IMR-90 (cell line): ENCODE measurements around the gene CHMP1B.
A peak's percentile ranks its signal among the peaks of the same experiment; 100 is the strongest.
"Not testable (repeated sequence)": the region's sequence is repeated elsewhere in the genome, so short reads cannot be mapped to it uniquely, and the experiment has no call there.

ENCODE experiments used
- ELK1 ChIP-seq: fragments of 150-350 bp; IDR thresholded peaks from 2 replicates; pipeline ENCODE4 v1.6.1; 2016; ENCODE audit warnings: low read depth, mild to moderate bottlenecking, low read length, moderate library complexity, borderline replicate concordance
- POLR2A ChIP-seq: IDR thresholded peaks from 2 replicates; pipeline ENCODE4 v1.6.1; 2012; ENCODE audit warnings: mild to moderate bottlenecking, low read depth, low read length
- RCOR1 ChIP-seq: IDR thresholded peaks from 2 replicates; pipeline ENCODE4 v1.6.1; 2012; ENCODE audit warnings: mild to moderate bottlenecking, low read length, improper control_type of control experiment; ENCODE audit not compliant: insufficient replicate concordance
- SMC3 ChIP-seq: fragments of 150-350 bp; IDR thresholded peaks from 2 replicates; pipeline ENCODE4 v1.6.1; 2016; ENCODE audit warnings: low read depth, mild to moderate bottlenecking, antibody characterized with exemption, low read length, moderate library complexity
- TF ChIP-seq, protein P1 (sequence below): conservative IDR thresholded peaks from 2 replicates; pipeline ENCODE4 v1.5.1; 2012; ENCODE audit warnings: mild to moderate bottlenecking, low read depth, low read length, improper control_type of control experiment

DNA sequence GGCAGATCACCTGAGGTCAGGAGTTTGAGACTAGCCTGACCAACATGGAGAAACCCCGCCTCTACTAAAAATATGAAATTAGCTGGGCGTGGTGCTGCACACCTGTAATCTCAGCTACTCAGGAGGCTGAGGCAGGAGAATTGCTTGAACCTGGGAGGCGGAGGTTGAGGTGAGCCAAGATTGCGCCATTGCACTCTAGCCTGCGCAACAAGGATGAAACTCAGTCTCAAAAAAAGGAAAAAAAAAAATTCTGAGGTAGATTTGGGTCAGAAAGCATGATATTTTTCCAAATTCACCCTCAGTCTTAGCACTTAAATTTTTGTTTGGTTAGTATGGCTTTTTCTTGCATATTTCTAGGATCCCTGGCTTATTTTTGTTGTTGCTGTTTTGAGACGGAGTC is 3.3 kb downstream of the CHMP1B start:
- TF ChIP-seq, protein P1, sequence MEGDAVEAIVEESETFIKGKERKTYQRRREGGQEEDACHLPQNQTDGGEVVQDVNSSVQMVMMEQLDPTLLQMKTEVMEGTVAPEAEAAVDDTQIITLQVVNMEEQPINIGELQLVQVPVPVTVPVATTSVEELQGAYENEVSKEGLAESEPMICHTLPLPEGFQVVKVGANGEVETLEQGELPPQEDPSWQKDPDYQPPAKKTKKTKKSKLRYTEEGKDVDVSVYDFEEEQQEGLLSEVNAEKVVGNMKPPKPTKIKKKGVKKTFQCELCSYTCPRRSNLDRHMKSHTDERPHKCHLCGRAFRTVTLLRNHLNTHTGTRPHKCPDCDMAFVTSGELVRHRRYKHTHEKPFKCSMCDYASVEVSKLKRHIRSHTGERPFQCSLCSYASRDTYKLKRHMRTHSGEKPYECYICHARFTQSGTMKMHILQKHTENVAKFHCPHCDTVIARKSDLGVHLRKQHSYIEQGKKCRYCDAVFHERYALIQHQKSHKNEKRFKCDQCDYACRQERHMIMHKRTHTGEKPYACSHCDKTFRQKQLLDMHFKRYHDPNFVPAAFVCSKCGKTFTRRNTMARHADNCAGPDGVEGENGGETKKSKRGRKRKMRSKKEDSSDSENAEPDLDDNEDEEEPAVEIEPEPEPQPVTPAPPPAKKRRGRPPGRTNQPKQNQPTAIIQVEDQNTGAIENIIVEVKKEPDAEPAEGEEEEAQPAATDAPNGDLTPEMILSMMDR: not testable (repeated sequence)
- not testable (repeated sequence) for TF ChIP-seq ELK1, SMC3, RCOR1
- TF ChIP-seq POLR2A: peak; percentile 81
